Fibroblast of the aortic adventitia (primary cell): ENCODE measurements around the gene CMC1. TPM values are rescaled to one million over a fixed set of nuclear protein-coding genes. Genes with fewer than 3 reads are reported as not detected.

ENCODE experiments used
- DNase-seq: peaks from one replicate; pipeline ENCODE4 v3.0.0-alpha.2; 2010; ENCODE audit warnings: low read depth
- H3K4me3 ChIP-seq: 2 replicates; pipeline ENCODE4 v1.5.1; 2011; ENCODE audit warnings: low read depth, mild to moderate bottlenecking, control low read depth, low read length, moderate library complexity
- CTCF ChIP-seq: IDR thresholded peaks from 2 replicates; pipeline ENCODE4 v1.5.1; 2011; ENCODE audit warnings: mild to moderate bottlenecking, low read length, control low read depth, inconsistent platforms; ENCODE audit not compliant: insufficient read depth
- total RNA-seq: library from RNA; depleted of rRNA; stranded (reverse); fragments of >200 nt; gene quantifications from 2 replicates; pipeline ENCODE4 v1.2.3, GENCODE V29; 2012; ENCODE audit warnings: low replicate concordance

The CMC1 gene
- total RNA-seq, 1 donor: 8.5 TPM

- DNase-seq: no peak
- no peak overlapping the region for H3K4me3 ChIP-seq
- no peak for TF ChIP-seq CTCF
Observed at GRCh38 chr3:28228623-28229022, 12.8 kb upstream of the CMC1 start.

- no peak for DNase-seq
- no peak for TF ChIP-seq CTCF
- no peak overlapping the region for H3K4me3 ChIP-seq
Observed at GRCh38 chr3:28232659-28233058, 8.8 kb upstream of the CMC1 start.

GRCh38 chr3:28234454-28234853 is 7.0 kb upstream of the CMC1 start:
- TF ChIP-seq CTCF: no peak
- no peak for DNase-seq

GRCh38 chr3:28239108-28239507 is 2.3 kb upstream of the CMC1 start:
- no peak for TF ChIP-seq CTCF
- H3K4me3 ChIP-seq: no peak overlapping the region

More at GRCh38 chr3:28234454-28234853, 7.0 kb upstream of the CMC1 start:
- H3K4me3 ChIP-seq: no peak overlapping the region

GRCh38 chr3:28240441-28240840 is 978 bp upstream of the CMC1 start:
- TF ChIP-seq CTCF: no peak
- no peak for DNase-seq
- H3K4me3 ChIP-seq: no peak overlapping the region

More at GRCh38 chr3:28239108-28239507, 2.3 kb upstream of the CMC1 start:
- no peak for DNase-seq

GRCh38 chr3:28242519-28242918 is 1.1 kb downstream of the CMC1 start:
- peak overlapping the region; percentile 96 for H3K4me3 ChIP-seq
- TF ChIP-seq CTCF: no peak
- no peak for DNase-seq

GRCh38 chr3:28243424-28244106 is 2.1 kb downstream of the CMC1 start:
- DNase-seq: no peak
- no peak overlapping the region for H3K4me3 ChIP-seq
- TF ChIP-seq CTCF: no peak
